ENCODE results near the gene CMTR1.

- TF ChIP-seq EGR1 (IDR thresholded peaks at IDR 0.05; ENCODE audit: borderline replicate concordance in 1 of 2, low read depth in 2 of 2, low read length in 2 of 2) = no peak
- TF ChIP-seq NRF1 (conservative IDR thresholded peaks at IDR 0.05; ENCODE audit: low read depth, low read length) = no peak
- no peak for TF ChIP-seq CTCF (IDR thresholded peaks at IDR 0.05 in 2 of 3, conservative IDR thresholded peaks at IDR 0.05 in 1 of 3; ENCODE audit: control insufficient read depth in 2 of 3, extremely low read depth in 1 of 3, insufficient read depth in 1 of 3, low read depth in 3 of 3, low read length in 3 of 3)
- TF ChIP-seq RCOR1 (conservative IDR thresholded peaks at IDR 0.05; ENCODE audit: low read depth, low read length) = no peak
- TF ChIP-seq ZZZ3 (IDR thresholded peaks at IDR 0.05; ENCODE audit: control insufficient read depth, insufficient read length, low read depth) = no peak
- no peak for TF ChIP-seq HDGF (IDR thresholded peaks at IDR 0.05)
- no peak for TF ChIP-seq EZH2 (IDR thresholded peaks at IDR 0.05; ENCODE audit: borderline replicate concordance, control insufficient read depth, low read depth, low read length)
- TF ChIP-seq POLR2A (IDR thresholded peaks at IDR 0.05; ENCODE audit: low read depth, low read length) = no peak
Measured at GRCh38 chr6:37480951-37481534, 48.0 kb downstream of the CMTR1 start.

Measured in GM12878 (cell line).